BJ (cell line): Measurements from ENCODE around the gene CLEC4D. TPM values are rescaled to one million over a fixed set of nuclear protein-coding genes. Genes with fewer than 3 reads are reported as not detected.
"Not testable (repeated sequence)": the region's sequence is repeated elsewhere in the genome, so short reads cannot be mapped to it uniquely, and the experiment has no call there.

Experiments used
- CTCF ChIA-PET: fragments of 350-600 bp; formaldehyde crosslinking; extraction: SDS; loops from one replicate; lab custom pipeline; 2021; ENCODE audit warnings: antibody characterized with exemption, inconsistent platforms; lab: Yijun Ruan, JAX
- POLR2A ChIA-PET: fragments of 300-600 bp; sonication (Branson Sonifier 250); formaldehyde crosslinking; extraction: SDS; loops from one replicate; lab custom pipeline; 2021; ENCODE audit warnings: antibody characterized with exemption; lab: Charles Lee
- DNase-seq: peaks from one replicate; pipeline ENCODE4 v3.0.0-alpha.2; 2011; ENCODE audit warnings: low read depth
- H3K27me3 ChIP-seq: 2 replicates; pipeline ENCODE4 v1.6.0; 2011; ENCODE audit warnings: low read length; ENCODE audit not compliant: control insufficient read depth, insufficient read depth
- H3K36me3 ChIP-seq: 2 replicates; pipeline ENCODE4 v1.5.1; 2011; ENCODE audit warnings: low read length; ENCODE audit not compliant: control insufficient read depth, insufficient read depth
- H3K4me3 ChIP-seq: 2 replicates; pipeline ENCODE4 v1.5.1; 2011; ENCODE audit warnings: low read depth, mild to moderate bottlenecking, control low read depth, low read length
- CTCF ChIP-seq: IDR thresholded peaks from 2 replicates; pipeline ENCODE4 v1.5.1; 2011; ENCODE audit warnings: low read depth, mild to moderate bottlenecking, control low read depth, inconsistent platforms, low read length, moderate library complexity; ENCODE audit not compliant: insufficient read depth
- polyA plus RNA-seq: library from polyadenylated mRNA; depleted of rRNA; stranded (reverse); fragments of >200 nt; gene quantifications from 2 replicates; pipeline ENCODE4 v1.2.3, GENCODE V29; 2011

The CLEC4D gene
- polyA plus RNA-seq, 1 experiment = not detected

DNA sequence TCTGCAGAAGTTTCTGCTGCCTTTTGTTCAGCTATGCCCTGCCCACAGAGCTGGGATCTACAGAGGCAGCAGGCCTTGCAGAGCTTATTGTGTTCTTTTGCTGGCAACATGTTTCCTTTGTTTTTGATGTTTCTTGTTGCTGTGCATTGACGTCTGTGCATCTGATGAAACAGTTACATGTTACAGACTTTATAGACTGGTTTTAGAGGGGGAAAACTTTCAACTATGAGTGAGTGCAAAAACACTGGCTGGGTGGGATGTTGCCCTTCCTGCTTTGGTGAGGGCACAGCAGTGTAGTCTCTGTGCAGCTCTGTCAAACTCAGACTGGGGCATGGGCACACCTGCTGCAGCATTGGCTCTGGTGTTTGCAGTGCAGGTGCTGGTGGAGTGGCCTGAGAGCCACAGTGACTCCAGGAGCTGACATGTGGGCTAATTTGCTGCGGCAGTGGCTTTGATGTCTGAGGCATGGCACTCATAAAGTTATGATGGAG is 30.7 kb upstream of the CLEC4D start:
- Histone ChIP-seq H3K36me3 (no peaks in the 10 kb centered on the region), H3K27me3 (no peaks in the 10 kb centered on the region), H3K4me3 (no peak overlapping the region)
- ChIA-PET POLR2A (no interaction called here), CTCF (no interaction called here)
- no peak for TF ChIP-seq CTCF
- DNase-seq = no peak

- Histone ChIP-seq H3K4me3 (no peak overlapping the region), H3K27me3 (no peaks in the 10 kb centered on the region), H3K36me3 (no peaks in the 10 kb centered on the region)
- no peak for TF ChIP-seq CTCF
- POLR2A ChIA-PET = no interaction called here
- CTCF ChIA-PET = no interaction called here
- DNase-seq = no peak
Observed at GRCh38 chr12:8483079-8483478, 30.2 kb upstream of the CLEC4D start.

GRCh38 chr12:8491646-8492530 is 21.4 kb upstream of the CLEC4D start:
- TF ChIP-seq CTCF = no peak
- Histone ChIP-seq H3K4me3 (no peak overlapping the region), H3K36me3 (no peaks in the 10 kb centered on the region), H3K27me3 (no peaks in the 10 kb centered on the region)
- ChIA-PET CTCF (interaction anchor here (0.6 kb wide), 1 partner anchor 1331 kb away, joined by 3 read pairs; no protein-coding TSS in a partner anchor), POLR2A (no interaction called here)
- no peak for DNase-seq

DNA sequence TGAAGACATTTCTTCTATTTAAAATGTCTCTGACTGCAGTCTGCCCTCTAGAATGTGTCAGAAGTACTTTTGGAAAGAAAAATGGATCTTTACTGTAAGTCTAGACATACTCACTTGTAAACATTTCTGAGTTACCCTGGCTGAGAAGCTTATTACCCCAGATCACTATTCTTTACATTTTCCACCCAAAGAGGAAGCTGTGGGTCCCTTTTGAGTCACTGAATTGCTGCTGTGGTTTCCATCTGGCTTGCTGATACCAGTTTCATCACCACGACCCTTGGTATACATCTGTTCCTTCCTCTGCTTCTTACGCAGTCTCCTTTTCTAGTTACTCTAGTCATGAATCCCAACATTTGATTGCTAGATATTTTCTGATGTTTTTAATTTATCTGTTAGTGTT is 20.2 kb upstream of the CLEC4D start:
- DNase-seq = no peak
- H3K27me3 ChIP-seq = no peaks in the 10 kb centered on the region
- H3K4me3 ChIP-seq = no peak overlapping the region
- POLR2A ChIA-PET = no interaction called here
- CTCF ChIA-PET = no interaction called here
- H3K36me3 ChIP-seq = no peaks in the 10 kb centered on the region
- TF ChIP-seq CTCF = no peak

DNA sequence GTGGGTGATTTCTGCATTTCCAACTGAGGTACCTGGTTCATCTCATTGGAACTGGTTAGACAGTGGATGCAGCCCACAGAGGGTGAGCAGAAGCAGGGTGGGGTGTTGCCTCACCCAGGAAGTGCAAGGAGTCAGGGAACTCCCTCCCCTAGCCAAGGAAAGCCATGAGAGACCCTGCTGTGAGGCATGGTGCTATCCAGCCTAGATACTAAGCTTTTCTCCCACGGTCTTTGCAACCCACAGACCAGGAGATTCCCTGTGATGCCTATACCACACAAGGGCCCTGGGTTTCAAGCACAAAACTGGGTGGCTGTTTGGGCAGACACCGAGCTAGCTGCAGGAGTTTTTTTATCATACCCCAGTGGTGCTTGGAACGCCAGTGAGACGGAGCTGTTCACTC is 17.6 kb upstream of the CLEC4D start:
- DNase-seq, H3K36me3 ChIP-seq, POLR2A ChIA-PET, H3K27me3 ChIP-seq, CTCF ChIA-PET, H3K4me3 ChIP-seq: not testable (repeated sequence)

DNA sequence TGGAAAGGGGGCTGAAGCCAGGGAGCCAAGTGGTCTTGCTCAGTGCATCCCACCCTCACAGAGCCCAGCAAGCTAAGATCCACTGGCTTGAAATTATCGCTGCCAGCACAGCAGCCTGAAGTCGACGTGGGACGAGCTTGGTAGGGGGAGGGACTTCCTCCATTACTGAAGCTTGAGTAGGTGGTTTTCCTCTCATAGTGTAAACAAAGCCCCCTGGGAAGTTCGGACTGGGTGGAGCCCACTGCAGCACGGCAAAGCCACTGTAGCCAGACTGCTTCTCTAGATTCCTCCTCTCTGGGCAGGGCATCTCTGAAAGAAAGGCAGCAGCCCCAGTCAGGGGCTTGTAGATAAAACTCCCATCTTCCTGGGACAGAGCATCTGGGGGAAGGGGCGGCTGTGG is 17.2 kb upstream of the CLEC4D start:
- DNase-seq, H3K4me3 ChIP-seq, CTCF ChIA-PET, H3K27me3 ChIP-seq, H3K36me3 ChIP-seq, POLR2A ChIA-PET: not testable (repeated sequence)
